HG02870 (cell line): ENCODE measurements around the gene RNU1-1.
"Not testable (repeated sequence)": the region's sequence is repeated elsewhere in the genome, so short reads cannot be mapped to it uniquely, and the experiment has no call there.

Experiments used
- ATAC-seq: cut with Tn5 transposase; IDR thresholded peaks from one replicate; pipeline ENCODE4 v1.9.1; 2021; ENCODE audit warnings: mild to moderate bottlenecking, moderate library complexity; ENCODE audit not compliant: unreplicated experiment

The RNU1-1 gene

DNA sequence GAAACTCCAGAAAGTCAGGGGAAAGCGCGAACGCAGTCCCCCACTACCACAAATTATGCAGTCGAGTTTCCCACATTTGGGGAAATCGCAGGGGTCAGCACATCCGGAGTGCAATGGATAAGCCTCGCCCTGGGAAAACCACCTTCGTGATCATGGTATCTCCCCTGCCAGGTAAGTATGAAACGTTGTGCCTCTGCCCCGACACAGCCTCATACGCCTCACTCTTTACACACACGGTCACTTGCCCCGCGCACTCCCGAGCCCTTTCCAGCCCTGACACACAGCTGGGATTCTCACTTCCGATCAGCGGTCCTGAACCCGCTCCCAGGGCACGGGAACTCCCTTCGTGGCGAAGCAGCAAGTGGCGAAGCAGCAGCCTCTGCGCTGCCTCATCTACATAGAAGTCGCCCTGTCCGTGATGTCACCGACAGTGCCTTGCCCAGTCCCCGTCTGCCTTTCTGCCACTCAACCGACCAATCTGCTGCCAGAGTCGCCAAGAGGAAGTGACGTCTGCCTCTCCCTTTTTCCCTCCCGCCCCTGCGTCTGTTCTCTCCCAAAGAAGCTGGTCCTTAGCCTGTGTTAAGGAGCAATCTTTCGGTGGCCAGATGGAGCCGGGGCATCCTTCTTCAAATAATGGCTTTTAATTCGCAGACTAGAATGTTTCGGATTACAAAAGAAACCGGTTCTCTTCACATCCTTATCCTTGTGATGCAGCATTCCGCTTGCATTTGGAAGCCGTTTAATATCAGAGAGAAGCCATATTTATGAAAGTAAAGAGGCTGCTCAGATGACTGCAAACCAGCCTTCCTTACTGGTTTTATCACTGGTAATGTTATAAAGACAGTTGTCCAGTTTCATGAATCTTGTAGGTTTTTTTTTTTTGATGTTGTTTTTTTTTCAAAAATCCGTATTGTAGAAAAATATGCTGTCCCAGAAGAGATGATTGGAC lies at the start of gene RNU1-1:
Gene RNU1-1, minus strand, starts transcription at position 179 of the 949 bp plus-strand sequence.
- ATAC-seq, result not testable (repeated sequence)

DNA sequence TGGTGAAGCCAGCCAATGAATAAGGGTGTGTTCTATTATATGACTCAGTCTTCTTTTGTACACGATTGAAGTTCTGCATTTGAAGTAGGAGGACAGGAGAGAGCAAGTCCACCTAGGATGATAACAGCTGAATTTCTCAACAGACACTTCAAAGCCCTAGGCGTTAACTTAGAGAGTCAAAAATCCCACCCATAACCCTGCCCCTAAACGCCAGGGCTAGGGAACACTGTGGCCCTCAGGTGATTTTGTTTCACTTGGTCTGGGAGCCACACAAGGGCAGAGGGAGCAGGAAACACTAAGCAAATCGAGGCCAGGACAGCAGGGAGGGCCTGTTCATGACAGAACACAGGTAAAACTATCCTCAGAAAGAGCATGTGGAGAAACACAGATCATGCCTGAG lies 47.0 kb upstream of the RNU1-1 start:
- ATAC-seq, result not testable (repeated sequence)

DNA sequence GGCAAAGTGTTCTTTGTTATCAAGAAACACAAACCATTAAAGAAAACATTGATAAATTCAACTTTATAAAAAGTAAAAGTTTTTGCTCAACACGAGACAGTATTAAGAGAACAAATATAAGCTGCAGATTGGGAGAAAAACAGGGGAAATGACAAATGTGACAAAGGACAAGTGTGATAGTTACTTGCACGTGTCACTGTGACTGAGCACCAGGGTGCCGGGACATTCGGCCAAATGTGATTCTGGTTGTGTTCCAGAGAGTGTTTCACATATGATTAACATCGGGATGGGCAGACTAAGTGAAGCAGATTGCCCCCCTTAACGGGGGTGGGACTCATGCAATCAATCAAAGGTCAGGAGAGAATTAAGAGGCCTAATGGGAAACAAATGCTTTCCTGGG lies 46.4 kb upstream of the RNU1-1 start:
- not testable (repeated sequence) for ATAC-seq

DNA sequence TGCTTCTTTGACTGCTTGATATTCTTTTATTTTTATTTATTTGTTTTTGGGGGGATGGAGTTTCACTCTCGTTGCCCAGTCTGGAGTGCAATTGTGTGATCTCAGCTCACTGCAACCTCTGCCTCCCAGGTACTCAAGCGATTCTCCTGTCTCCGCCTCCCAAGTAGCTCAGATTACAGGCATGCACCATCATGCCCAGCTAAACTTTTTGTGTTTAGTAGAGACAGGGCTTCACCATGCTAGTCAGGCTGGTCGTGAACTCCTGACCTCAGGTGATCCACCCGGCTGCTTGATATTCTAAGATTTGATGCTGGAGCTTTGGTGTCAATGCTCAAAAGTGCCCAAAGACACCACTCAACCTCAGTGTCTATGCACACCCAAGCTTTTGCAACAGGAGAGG lies 45.6 kb upstream of the RNU1-1 start:
- not testable (repeated sequence) for ATAC-seq

DNA sequence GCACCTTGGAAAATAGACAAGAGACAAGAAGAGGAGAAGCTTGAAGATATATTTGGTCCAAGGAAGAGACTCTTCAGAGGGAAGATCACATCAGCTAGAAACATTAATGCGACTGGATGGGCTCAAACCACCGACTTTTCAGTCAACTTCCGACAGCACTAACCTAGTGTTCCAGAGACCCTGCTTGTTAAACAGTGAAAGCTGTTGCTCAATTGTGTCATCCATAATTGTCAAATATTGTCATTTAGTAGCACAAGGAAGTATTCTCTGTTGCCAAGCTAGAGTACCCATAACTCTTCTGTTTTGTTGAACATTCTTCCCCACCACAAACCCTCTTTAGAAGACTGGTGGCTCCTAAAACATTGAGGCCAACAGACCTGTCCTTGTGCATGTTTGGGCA lies 42.9 kb upstream of the RNU1-1 start:
- not testable (repeated sequence) for ATAC-seq

DNA sequence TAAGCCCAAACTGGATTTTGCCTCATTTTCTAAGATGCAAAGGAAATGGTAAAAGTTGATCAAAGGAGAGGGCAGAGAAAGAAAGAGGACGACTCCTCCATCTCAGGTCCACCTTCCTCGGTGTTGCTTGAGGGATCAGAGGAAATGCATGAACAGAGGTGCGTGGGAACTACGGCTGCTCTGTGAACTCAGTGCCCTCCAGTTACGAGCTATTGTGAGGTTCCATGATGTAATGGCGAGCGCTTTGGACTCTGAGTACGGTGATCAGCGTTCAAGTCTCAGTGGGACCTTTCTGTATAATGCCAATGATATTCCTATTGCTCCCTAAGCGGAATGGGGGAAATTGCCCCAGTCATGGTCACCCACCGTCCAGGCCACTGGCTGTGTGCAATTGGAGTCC lies 39.2 kb upstream of the RNU1-1 start:
- not testable (repeated sequence) for ATAC-seq

DNA sequence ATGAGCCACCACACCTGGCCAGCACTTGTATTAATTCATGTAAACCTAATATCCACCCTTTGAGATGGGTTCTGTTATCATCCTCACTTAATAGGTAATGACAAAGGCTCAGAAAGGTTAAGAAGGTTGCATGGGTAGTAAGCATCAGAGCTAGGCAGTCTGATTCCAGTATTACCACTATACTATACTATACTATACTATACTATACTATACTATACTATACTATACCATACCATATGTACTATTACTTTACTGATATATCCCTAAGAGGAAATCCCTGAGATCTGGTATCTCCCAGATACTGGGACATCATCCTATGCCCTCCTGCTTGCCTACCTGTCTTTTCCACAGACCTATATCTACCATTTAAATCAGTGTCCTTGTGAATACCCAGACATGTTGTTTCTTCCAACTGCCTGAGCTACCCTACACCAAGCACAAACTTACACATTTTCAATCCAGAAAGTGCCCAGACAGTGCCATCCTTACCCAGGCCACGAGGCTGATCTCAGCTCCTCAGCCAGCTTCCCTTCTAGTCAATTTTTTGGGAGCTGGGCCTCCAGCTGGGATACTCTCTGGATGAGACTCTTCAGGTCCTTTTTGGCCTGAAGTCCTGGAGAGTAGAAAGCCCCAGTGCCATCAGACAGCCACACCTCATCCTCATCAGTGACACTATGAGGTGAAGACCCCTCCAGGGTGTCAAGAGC lies 36.3 kb upstream of the RNU1-1 start:
- not testable (repeated sequence) for ATAC-seq

DNA sequence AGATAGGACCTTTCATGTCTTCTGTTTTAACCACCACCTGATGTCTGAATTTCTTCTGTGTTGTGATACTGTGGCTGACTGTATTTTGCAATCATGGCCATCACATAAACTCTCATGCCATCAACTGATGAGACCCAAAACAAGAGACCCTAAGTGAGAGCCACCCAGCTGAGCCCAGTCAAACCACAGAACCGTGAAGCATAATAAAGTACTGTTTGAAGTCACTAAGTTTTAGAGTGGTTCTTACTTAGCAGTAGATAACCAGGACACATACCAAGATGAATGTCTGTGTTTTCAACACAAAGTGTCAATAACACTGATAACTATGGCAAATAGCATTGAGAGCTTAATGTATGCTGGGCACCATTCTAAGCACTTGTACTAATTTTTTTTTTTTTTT lies 35.5 kb upstream of the RNU1-1 start:
- not testable (repeated sequence) for ATAC-seq

DNA sequence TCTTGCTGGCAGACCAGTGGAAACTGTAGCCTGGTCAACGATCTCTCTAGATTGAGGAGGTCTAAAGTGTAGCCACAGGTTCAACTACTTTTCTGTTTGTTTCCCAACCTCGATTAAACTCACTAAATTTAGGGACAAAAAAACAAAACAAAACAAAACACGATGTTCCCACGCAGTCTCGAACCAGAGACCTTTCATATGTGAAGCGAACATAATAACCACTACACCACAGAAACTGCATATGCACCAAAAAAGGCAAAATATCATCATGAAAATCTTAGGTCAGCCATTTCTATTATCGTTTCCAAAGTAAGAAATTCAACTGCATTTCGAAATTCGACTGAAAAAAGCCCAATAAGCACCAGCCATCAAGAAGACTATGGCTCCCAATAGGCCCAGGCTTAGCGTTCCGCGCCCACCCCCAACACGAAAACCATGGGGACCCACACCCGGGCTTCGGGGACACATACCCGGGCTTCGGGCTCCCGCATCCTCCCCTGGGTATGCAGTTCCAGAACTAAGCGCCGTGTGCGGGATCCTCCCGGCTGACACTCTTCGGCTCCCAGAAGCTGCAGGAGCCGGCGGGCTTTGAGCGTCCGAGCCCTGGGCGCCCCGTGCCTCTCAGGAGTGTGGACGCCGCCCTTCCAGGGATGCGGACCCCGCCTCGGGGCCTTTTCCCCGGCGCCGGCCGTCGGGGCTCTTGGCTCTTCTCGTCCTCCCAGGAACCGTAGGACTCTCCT lies 33.6 kb upstream of the RNU1-1 start:
- not testable (repeated sequence) for ATAC-seq

DNA sequence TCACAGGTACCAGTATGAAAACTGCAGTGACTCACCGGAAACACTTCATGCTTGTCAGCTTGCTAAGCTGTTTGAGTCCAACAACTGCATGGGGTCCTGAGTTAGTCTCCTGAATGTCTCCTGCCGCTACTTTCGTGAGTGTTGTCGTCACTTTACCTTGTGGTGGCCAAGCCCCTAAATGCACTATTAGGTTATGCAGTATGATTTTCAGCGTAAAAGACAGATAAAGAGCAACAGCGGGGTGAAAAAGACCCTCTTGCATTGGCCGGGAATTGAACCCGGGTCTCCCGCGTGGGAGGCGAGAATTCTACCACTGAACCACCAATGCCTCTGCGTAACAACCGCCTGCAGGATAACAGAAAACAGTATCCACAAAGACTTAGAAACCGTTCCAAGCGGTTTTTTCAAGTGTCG lies 31.6 kb upstream of the RNU1-1 start:
- ATAC-seq, result not testable (repeated sequence)

DNA sequence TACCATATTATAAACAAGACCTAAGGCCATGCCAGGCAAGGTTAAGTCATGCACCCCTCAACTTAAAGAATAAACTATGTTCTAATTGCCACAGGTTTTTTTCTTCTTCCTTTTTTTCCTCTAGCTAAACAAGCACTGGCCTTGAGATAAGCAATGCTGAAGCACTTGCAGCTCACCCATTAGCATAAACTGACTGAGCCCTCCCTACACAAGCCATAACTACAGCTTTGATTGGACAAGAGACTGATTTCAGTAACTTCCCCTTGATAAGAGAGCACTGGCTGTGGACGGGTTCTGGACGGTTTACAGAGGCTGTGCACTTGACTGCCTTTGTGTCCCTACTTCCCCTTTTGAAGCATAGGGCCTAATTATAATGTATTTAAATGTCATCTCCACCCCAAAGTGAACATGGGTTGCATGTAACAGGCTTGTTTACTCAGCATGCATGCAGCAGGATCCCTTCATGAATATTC lies 26.4 kb upstream of the RNU1-1 start:
- not testable (repeated sequence) for ATAC-seq

DNA sequence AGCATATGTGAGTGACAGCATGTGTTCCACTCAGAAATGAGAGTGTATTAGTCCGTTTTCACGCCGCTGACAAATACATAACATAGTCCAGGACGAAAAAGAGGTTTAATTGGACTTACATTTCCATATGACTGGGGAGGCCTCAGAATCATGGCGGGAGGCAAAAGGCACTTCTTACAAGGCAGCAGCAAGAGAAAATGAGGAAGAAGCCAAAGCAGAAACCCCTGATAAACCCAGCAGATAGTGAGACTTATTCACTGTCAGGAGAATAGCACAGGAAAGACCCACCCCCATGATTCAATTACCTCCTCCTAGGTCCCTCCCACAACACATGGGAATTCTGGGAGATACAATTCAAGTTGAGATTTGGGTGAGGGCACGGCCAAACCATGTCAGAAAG lies 23.4 kb upstream of the RNU1-1 start:
- ATAC-seq, result not testable (repeated sequence)

DNA sequence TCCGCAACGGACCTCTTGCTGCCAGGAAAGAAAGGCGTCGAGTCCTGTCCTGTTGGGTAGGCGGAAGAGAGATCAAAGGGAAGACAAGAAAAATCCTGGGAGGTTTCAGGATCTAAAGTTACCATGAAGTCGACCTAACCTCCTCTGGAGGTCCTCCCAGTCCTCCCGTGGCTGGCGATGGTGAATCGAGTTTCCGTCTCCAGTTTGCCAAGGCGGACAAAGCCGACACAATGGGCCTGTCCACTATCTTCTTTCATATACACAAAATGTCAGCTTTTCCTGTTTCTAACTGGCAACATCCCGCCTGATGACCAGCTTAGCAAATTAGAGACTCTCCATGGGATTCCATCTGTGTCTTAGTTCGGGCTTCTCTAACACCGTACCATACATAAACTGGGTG lies 22.7 kb upstream of the RNU1-1 start:
- ATAC-seq, result not testable (repeated sequence)

DNA sequence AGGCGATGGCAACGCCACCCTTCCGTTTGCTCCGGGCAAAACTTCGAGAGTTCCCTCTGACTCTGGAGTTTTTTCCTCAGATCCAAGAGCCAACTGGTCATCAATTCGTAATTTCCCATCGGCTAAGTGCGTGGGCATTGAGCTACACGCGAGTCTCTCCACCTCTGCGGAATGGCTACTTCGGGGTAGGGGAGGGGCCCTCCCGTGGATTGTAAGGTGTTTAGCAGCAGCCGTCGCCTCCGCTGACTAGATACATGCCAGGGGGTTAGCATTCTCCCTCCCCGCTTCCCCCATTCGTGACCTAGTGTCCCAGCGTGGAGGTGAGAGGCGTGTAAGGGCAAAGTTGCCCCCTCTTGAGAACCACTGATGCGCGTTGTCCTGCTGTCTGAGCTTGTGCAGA lies 21.8 kb upstream of the RNU1-1 start:
- not testable (repeated sequence) for ATAC-seq

DNA sequence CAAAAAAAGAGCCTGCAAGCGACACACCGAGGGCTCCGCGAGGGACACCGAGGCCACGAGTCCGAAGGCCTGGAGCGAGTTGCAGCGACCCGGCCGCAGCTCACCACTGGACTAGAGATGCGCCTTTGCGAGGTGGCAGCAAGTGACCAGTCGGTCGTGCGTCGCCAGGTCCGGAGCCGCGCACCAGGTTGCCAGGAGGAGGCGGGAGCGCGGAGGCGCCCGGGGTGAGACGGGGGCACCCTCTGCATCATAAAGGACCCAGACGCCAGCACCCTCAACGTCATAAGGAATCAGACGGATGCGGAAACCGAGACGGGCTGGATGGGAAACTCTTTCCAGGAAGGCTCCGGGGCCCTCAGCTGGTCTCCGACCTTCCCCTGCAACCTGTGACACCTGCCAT lies 21.4 kb upstream of the RNU1-1 start:
- not testable (repeated sequence) for ATAC-seq

DNA sequence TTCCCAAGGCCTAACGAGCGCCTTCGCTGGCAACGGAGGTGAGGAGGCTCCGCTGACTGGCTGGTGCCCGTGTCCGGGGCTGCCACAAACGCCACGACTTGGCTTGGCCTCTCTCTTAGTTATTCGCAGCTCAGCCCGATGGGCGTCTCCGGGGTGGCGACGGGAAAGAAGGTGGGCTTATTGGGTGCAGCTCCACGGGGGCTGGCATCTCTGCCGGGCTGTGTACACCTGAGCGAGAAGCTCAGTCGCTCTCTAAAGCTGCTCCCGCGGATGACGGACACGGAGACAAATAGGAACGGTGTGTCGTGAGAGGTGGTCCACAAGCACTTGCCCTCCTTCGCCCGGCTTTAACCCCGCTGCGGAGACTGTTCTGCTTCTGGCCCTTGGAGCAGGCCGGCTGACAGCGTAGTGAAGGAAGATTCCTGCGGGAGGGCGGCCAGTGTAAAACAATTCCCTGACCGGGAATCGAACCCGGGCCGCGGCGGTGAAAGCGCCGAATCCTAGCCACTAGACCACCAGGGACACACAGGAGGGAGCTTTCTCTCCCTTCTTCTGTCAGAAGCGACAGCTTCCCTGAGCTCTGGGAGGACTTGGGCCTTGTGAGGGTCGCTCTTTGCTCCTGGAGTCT lies 20.9 kb upstream of the RNU1-1 start:
- ATAC-seq, result not testable (repeated sequence)

DNA sequence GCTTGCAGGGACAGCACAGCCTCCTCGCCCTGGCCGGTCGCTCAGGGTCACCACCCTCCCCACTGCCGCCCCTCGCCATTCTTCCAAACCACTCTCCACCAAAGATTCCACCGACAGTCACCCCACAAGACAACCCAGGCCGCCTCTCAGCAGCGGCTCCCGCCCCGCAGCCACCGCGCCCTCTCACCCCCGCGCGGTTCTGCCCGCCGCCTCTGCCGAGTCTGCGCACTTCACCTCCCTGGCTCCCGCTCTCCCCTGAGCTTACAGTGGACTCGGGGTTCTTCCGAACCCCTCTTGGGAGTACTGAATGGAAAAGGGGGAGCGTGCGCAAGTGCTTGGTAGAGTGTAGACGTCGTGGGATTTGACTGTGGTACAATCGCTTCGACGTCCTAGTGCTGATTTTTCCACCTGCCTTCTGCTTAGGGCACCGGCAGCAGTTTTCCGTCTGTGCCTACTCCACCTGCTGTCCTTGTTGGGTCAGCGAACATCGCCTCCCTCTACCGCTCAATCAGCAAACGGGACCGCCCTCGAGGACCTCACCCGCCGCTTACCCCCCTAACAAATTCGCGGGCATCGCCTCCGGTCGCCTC lies 20.2 kb upstream of the RNU1-1 start:
- ATAC-seq, result not testable (repeated sequence)

DNA sequence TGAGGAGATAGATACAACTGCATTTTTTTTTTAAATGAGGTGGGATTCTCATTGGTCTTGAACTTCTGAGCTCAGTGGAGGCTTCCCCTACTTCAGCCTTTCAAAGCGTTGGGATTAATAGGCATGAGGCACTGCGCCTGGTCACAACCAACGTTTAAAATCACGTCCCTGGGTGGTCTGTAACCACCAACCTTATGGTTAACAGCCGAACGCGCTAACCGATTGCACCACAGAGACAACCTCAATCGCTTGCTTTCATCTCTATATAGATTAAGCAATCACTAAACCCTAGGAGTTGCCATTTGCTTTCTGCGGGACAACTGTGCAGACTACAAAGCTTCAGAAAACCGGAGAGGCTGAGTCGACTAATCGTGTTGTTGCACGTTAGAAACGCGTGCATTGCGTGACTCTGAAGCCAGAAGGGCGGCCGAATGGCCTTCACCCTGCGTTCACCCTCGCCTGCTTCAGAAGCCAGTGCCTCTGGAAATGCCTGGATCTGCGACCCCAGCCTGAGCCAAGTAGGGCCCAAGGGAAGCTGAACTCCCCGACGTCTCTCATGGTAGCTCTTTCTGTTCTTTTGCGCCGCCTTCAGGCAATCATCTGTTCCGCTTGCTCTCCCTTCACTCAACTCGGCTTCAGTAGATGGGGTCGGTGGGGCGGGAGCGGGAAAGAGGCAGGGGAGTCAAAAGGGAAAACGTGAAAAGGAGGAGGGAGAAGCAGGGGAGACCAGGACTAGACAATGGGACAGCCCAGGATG lies 18.3 kb upstream of the RNU1-1 start:
- not testable (repeated sequence) for ATAC-seq

DNA sequence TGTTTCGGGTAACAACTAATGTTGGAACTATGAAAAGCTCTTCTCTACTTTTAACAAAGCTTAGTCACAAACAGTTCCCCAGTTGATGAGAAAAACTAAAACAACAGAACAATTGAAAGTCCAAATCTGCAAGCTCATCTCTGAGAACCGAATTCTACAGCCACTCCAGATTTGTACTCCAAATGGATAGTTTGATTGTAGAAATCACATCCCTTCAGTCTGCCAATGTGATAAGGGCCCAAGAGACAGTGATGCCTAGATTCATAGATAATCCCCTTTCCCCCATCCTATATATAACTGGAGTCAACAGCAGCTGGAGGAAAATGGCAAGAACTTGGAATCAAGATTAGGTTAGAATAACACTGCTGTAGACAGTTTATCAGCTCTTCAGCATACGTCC lies 14.3 kb upstream of the RNU1-1 start:
- ATAC-seq, result not testable (repeated sequence)
